HPDE6-E6E7 (cell line): ENCODE results near the gene PDGFA.
A peak's percentile ranks its signal among the peaks of the same experiment; 100 is the strongest.

Experiments
- DNase-seq: peaks from one replicate; pipeline ENCODE4 v3.0.0; 2011; ENCODE audit warnings: missing footprints; ENCODE audit errors: extremely low spot score

PDGFA gene

DNA sequence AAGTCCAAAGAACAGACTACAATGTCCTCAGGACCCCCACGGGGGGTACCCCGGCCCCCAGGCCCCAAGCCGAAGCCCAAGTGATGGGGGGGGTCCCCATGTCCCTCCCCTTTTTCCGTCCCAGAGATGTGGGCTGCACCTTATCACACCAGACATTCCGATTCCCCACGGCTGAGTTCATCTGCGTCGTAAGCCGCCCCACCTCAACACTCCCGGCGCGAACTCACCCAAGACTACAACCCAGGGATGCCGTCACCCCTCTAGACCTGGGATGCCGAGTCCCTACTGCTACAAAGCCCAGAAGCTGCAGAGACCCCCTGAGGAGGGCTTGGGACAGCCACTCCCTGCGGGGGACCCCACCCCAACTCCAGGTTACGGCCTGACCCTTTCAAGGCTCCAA lies 14.5 kb downstream of the PDGFA start:
- DNase-seq, result no peak

DNA sequence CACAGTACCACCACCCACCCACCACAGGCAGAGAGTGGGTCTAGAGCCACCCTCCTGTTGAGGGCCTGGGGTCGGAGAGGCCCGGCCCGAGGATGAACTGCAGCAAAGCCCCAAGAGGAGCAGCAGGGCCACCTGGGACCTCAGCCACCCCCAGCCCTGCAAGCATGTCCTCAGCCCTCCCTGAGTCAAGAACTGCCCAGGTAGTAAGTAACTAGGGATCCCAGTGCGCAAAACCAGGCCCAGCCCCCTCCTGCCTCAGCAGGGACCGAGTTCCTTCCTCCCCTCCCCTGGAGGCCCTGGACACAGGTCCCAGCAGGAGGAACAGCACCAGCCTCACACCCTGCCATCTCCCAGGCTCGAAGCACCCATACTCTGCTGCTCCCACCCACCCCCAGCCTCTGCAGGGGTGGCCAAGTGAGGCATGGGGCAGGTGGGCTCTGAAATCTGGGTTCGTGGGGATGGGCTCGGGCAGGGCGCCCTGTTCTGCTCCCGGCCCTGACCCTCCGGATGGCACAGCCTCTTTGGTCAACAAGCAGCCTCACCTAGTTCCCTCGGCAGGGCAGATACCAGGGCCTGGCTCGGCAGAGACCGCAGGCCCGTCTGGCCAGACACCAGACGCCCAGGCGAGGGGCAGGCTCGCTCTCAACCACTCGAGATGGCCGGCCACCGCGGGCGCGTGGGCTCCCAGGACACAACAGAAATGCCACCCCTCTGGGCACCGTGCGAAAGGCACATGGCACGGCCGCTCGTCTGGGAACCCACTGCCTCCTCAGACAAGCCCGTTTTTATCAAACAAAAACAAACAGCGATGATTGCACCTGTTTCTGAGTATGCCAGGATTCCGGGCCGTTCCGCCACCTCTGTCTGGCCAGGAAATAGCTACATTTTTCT lies 15.2 kb downstream of the PDGFA start:
- no peak for DNase-seq

DNA sequence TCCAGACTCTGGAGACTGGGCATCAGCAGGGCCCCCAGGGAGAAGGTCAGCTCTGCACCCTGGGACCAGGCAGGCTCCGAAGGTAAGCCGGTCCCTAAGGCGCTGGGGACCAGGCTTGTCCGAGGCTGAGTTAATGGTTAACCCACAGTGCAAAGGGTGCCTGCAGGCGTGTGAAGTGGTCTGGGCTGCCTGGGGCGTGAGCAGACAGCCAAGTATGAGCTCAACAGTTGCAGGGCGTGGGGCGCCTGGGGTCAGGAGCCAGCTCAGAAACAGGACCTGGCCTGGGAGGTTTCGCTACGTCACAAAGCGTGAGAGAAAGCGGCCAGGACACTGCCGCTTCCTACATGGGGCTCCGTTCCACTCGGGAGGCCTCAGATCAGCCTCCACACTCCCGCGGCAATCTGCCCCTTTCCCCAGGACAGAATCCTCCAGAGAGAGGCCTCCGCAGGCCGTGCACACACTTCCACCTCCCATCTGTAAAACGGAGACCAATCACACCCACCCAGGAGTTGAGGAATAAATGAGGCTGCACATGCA lies 16.0 kb downstream of the PDGFA start:
- DNase-seq, result no peak

DNA sequence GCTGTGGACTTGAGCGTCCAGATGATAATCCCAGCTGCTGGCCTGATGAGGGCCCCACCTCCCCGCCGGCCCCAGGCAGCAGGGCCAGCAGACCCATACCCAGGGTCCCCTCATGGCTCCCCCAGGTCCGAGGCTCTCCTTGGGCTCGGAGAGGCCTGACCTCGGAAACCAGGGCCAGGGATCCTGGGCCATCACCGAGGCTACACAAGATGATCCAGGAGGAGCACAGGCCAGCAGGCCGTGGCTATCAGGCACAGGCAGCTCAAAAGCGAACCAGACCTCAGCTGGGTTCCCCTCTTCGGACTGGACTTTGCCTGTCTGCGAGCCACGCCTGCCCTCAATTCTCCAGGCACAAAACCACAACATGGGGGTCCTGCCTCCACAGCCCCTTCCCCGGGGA lies 17.4 kb downstream of the PDGFA start:
- no peak for DNase-seq

DNA sequence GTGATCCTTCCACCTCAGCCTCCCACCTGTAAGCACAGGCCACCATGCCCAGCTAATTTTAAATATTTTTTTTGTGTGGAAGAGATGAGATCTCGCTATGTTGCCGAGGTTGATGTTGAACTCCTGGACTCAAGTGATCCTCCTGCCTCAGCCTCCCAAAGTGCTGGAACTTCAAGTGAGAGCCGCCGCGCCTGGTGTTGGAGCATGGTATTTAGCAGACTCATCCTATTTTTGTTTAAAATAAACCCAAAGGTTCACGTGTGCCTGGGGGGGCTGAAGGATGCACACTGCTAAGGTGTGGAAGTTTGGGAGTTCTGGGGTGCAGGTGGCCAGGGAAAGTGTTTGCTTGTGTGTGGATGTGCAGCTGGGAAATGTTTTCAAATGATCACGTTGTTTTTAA lies 18.1 kb downstream of the PDGFA start:
- DNase-seq, result no peak

DNA sequence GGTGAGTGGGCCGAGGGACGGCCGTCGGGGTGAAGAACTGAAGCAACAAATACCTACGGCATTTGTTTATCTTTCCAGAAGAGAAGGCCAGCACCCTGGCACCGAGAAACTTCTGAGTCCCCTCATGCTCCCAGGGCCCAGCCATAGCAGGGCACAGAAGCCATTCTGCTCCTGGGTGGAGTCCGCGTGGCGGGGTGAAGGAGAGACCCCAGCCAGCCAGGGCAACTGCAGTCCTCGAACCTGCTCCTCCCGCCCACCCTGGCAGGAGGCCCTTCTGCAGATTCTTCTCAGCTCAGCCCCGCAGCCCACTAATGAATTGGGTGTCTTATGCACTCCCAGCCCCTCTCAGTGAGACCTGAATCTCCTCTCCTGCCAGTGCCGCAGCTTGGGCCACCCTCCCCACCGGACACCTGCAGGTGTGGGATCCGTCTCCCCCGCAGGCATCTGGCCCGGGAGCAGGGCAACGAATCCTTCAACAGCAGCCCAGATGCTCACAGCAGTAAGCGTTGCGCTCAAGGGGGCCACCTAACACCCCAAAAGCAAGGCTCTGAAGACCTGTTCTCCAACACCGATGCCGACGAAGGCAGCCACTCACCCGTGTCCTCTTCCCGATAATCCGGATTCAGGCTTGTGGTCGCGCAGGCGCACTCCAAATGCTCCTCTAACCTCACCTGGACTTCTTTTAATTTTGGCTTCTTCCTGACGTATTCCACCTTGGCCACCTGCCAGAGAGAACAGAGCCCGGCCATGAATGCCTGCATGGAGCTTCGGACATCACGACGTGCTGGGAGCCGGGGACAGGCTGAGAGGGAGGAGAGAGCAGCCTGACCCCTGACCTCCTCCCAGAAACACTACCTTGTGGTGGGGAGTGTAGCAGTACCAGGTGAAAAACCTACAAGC lies 18.9 kb downstream of the PDGFA start:
- no peak for DNase-seq

DNA sequence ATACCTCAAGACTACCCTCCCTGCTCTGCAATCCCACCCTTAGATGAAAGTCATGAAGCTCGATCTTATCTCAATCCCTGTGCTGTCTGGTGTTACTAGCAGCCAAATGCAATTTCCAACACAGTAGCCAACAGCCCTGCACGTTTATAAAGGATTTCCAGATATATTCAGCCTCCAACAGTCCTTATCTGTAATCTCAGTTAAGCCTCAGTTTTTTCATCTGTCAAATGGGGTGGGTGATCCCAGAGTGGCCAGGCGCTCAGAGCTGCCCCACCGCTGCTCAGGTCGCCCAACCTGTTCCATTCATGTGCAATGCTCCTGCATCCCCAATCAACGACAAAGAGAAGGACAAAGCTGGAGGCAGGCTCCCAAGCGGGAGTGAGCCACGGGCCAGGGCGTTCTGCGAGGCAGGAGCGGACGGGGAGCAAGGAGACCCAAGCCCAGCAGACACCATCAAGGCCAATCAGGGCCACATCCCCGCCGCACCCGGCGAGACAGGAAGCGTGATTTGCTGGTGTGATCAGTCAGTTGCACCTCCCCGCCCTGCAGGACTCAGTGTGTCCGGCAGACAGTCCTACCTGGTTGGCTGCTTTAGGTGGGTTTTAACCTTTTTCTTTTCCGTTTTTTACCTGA lies 19.7 kb downstream of the PDGFA start:
- no peak for DNase-seq

DNA sequence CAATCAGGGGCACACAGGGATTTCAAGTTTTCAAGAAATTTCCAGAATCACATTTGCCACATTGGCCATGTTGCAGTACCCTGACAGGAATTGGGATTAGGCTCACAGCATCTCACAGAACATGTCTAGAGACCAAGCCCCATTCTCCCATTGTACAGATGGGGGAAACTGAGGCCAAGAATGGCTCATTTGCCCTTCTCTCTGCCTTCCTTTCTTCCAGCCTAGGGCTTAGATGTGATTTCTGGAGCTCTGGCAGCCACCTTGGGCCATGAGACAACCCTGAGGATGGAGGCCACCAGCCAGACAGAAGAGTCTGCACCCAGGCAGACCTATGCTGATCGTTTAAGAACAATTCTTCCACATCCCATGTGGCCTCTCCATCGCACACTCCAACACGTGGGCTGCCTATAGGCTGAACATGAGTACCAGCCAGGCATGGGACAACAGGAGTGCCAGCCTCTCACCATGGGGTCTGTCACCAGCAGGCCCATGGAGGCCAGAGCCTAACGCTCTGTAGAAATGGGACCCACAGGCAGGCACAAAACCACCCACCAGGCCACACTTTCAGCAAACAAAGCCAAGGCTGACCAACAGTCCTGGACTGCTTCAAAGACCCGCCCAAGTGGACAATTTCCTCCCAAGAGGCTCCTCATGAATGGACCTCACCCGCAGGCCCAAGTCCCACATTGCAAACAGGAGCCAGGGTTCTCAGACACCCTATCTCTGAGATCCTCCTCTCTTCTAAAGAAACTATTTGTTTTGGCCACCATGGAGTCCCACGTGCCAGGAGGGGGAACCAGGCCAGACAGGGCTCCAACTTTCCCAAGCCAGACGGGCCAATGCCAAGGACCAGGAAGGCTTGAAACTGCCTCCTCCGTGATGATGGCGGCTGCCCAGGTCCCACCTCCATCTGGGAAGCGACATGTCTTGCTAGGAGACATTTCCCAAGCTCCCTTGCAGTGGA lies 20.7 kb downstream of the PDGFA start:
- no peak for DNase-seq

DNA sequence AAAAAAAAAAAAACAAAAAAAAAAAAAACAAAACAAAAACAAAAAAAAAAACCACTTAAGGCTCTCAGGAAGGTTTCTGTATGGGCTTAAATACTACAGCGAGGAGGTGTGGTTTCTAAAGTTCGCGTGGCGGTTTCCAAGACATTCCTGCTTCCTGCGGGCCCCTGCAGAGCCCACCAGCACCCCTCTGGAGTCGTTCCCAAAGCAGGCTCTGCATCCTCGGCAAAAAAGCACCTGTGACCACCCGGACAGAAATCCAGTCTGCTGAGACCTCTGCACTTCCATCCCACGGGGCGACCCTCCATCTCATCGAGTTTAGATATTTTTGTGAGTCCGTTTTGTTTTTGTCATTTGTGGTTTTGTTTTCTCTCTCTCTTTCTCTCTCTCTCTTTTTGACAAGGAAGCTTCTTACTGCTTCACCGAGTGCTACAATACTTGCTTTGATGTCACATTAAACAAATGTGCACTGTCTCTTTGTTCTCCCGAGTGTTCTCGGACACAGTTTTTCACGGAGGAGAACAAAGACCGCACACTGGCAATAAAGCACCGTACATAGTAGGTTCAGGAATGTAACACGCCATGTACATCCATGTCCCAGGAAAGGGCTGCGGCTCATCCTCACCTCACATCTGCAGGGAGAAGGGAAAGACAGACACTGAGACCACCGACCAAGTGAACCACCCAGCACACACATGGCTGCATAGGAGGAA lies 21.5 kb downstream of the PDGFA start:
- DNase-seq, result no peak

DNA sequence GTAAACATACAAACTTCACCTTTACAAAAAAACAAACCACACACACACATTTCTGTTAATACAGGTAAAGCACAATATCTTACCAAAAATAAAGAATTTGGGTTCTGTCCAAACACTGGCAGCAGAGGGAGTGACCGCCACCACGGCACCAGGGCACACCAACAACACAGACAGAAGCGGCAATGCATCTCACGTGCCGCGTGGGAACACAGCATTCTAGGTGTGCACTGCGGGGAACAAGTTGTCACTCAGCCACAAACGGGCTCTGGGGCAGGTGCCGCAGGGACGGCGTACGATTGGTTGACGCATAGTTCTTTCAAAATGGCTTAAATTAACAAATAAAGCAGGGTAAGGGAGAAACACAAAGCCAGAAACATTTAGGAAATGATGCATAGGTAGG lies 22.3 kb downstream of the PDGFA start:
- no peak for DNase-seq

DNA sequence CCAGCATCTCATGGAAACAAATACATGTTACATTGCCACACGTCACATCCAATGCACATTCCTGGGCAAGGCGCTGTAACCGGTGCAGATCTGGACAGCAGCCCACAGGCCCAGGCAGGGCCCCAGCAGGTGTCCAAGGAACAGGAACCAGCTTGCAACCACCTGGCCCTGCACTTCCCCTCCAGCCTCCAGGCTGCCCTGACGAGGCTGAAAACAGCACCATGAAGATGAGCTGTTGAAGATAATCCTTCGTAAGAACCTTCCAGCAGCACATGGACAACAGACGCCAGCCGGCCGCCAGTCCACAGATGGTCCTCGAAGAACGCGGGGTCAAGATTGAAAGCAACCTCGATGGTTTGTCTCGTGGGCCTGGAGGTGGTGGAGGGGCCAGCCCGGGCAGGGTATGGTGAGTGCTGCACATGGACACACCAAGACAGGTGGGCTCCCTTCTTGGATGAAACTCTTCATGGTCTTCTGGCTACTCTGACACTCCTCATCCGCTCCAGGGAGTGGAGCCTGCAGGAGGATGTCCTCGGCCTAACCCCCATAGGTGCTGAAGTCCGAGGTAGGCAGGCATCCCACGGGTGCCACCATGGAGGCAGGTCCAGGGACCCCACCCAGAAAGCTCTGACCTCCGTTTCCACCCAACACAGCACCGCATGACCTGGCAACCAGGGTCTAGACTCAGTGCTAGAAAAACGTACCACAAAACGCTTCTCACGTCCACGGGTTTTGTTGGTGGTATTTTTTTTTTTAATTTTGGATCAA lies 22.9 kb downstream of the PDGFA start:
- peak; percentile 86 for DNase-seq

DNA sequence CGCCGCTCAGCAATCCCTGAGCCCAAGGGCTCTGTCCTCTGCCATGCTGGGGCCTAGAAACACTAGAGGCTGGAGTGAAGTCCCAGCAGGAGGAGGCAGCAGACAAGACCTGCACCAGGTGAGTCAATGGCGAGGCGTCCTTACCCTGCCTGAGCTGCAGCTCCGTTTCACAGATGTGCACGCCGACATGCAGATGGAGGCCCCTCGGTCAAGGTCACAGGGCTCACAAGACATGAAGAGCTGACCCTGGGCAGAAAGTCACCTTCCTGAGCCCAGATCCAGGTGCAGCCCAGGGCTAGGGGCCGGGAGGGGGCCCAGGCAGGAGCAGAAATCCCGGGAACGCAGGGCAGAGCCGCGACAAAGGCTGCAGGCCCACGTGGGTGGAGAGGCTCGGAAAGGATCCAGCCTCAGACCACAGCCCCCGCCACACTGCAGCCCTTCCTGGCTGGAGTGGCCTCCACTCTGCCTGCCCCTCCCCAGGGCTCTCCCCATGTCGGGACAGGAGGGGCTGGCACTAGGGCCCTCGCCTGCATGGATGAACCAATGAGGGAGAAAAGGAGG lies 23.8 kb downstream of the PDGFA start:
- no peak for DNase-seq

DNA sequence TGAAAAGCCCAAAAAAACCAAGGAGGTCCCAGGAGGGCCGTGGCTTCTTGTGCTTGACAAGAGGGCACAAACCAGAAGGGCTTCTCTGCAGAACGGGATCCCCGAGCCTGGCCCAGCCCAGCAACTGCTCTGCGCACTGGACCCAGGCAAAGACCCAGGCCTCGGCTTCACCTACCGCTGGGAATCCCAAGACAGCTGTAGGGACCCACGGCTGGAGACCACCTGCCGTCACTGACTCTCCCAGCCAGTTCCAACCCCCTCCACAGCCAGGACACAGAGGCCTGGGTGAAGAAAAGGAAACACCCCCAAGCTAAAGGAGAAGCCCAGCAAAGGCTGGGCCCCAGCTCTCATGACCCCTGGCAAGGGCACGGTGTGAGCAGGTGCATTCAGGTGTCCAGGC lies 24.3 kb downstream of the PDGFA start:
- DNase-seq, result no peak

DNA sequence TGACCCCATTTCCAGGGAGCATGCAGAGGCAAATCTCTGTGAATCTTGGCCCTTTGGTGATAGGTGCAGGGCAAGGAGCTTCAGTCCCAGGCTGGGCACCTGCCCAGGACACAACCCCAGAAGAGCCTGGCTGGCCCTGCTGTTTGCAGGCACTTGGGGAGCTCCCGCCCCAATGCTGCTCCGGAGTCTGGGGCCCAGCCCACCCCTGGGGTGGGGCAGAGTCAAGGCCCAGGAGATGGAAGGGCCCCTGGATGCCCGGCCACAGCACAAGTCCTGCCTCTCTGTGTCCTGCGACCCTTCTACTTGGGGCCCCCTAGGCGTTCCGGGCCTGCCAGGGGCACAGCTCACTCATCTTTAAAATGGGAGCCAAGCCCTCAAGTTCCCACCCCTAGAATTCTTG lies 24.7 kb downstream of the PDGFA start:
- DNase-seq, result no peak

DNA sequence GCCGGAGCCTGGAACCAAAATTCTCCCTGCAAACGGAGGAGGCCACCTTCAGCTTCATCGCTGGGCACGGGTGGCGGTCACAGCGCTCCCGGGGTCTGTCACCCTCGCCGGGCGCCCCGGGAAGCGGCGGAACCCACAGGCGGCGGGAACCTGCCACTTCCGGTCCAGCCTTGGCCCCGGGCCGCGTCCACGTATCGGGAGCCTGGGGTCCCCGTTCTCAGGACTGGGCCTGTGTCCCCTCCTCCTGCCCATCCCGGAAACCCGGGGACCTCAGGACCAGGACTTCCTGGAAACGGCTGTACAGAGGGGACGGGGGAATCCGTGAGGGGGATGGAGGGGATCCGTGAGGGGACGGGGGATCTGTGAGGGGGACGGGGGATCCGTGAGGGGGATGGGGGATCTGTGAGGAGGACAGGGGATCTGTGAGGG lies 25.4 kb downstream of the PDGFA start:
- no peak for DNase-seq

DNA sequence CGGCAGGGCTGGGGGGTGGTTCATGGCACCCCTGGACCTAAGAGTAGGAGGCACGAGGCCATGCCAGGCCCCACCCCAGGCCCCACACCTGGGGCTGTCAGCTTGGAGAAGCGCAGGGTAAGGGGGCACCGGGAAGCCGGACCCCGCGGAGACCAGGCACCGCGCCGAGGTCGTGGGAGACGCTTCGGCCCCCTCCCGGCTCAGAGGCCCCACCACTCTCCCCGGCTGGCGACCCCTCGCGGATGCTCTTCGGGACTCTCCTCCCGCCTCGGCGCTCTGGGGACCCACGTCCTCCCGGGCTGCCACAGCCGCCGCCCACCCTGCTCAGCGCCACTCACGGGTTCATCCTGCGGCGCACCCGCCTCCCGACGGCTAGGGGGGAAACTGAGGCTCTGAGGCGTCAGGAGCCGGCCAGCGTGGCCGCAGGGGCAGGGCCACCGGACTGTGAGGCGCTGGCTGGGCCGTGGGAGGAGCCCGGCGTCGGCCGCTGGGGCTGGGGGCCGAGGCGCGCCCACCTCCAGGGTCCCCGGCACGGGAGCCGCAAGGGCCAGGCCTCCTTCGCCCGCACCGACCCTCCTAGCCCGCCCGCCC lies 25.9 kb downstream of the PDGFA start:
- no peak for DNase-seq

DNA sequence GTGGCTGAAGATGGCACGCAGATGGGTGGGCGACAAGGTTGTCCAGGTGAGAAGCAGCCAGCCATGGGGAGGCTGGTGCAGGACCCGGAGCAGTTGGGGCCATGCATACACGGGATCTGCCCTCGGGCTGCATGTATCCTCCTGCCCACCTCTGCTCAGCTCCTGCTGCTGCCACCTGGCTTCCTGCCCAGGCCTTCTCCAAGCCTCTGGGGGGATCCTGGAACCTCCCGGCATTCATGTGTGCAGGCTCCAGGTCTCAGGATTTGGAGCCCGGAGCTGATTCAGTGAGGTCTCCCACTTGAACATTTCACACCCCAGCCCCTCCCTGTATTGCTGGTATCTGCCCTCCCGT lies 27.0 kb downstream of the PDGFA start:
- DNase-seq, result no peak

DNA sequence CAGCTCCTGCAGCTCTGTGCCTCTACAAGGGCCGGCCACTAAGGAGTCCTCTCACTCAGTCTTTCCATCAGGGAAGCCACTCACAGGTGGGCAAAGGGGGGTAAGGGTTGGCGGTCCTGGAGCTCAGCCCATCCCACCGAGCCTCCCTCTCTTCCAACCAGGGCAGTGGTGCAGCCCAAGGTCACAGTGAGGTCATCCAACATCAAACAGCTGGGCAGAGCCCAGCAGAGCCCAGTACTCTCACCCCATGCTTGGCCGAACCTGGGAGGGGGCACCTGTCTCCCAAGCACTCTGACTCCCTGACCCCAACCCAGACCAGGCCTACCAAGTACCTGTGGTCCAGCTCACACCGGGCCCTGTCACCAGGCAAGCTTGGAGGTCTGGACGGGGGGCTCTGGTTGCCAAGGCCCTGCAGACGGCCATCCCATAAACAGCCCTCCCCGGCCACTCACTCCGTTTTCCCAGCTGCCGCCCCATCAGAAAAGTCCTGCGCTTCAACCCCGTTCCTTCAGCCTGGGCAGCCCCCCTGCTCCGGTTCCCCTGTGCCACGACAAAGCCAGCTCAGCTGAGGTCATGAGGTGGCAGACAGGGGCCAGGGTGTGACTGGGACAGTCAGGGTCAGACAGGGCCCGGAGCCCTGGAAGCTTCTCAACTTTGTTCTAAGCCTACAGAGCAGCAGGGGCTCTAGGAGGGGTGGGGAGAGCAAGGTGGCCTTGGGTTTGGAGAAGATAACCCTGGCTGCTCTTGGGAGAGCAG lies 27.5 kb downstream of the PDGFA start:
- no peak for DNase-seq
